Thyroid gland (tissue), 4 donors: ENCODE results near the gene KCNH5.

Source experiments
- POLR2A ChIP-seq, 2 donors: fragments of 450-650 bp; IDR thresholded peaks; one replicate each; pipeline ENCODE4 v1.6.1; 2017; ENCODE audit warnings: antibody characterized with exemption in 2 of 2, mild to moderate bottlenecking in 2 of 2, moderate library complexity in 1 of 2
- TF ChIP-seq, protein P1 (sequence below), 6 experiments: fragments of 200-600 bp in 3 of 6; fragments of 450-650 bp in 3 of 6; sonication (generic) in 3 of 6; IDR thresholded peaks; one replicate each; pipeline ENCODE4 v1.5.1; 2016 to 2019; ENCODE audit warnings: antibody characterized with exemption in 6 of 6, mild to moderate bottlenecking in 2 of 6, inconsistent platforms in 1 of 6, moderate library complexity in 1 of 6

DNA sequence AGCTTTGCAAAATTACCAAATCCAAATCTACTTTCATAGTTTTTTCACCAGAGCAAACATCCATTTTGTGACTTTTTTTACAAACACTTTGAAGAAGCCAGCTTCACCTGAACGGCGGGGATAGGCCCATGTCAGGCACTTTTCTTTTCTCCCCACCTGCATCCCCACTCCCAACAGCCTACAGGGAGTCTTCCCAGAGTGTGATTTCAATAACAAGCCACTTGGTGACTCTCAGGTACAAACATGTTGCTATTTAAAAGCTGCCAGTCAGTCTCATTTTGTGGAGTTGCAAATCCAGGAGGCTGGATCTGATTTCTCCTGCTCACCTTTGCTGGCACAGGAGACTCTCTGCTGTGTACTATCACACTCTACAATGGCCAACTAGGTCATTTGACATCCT is 285.5 kb downstream of the KCNH5 start:
- no peak for TF ChIP-seq POLR2A (IDR thresholded peaks at IDR 0.05)
- TF ChIP-seq, protein P1, sequence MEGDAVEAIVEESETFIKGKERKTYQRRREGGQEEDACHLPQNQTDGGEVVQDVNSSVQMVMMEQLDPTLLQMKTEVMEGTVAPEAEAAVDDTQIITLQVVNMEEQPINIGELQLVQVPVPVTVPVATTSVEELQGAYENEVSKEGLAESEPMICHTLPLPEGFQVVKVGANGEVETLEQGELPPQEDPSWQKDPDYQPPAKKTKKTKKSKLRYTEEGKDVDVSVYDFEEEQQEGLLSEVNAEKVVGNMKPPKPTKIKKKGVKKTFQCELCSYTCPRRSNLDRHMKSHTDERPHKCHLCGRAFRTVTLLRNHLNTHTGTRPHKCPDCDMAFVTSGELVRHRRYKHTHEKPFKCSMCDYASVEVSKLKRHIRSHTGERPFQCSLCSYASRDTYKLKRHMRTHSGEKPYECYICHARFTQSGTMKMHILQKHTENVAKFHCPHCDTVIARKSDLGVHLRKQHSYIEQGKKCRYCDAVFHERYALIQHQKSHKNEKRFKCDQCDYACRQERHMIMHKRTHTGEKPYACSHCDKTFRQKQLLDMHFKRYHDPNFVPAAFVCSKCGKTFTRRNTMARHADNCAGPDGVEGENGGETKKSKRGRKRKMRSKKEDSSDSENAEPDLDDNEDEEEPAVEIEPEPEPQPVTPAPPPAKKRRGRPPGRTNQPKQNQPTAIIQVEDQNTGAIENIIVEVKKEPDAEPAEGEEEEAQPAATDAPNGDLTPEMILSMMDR (IDR thresholded peaks at IDR 0.05), result no peak
